Posterior cingulate gyrus (tissue), 11 donors: Measurements from ENCODE around the gene AP4M1.

Source experiments
- DNase-seq, 10 donors: peaks; one replicate each; pipeline versions ENCODE4 v3.0.0 to v3.0.0-alpha.2; 2020 to 2021; ENCODE audit warnings: mixed read lengths in 3 of 10
- intact Hi-C: fragments of 100-400 bp; cut with DNase I; formaldehyde crosslinking; loops from one replicate; pipeline ENCODE4 v1.15.1; 2023

Gene AP4M1

DNA sequence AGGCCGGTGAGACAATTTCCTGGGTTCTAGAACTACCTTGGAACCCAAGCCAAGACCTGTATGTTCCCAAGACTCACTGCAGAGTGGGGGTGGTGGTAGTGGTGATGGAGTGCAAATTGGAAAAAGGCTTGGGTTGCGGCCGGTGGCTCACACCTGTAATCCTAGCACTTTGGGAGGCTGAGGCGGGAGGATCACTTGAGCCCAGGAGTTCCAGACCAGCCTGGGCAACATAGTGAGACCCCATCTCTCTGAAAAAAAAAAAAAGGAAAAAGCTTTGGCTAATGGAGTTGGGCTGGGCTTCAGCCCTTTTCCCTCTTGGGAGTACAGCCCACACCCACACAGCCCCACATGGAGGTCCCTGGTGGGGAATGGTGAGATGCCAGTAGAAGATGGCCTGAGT, 4.1 kb downstream of the AP4M1 start:
- DNase-seq = peak in 2 of 10 donors; percentile 25 to 29
- intact Hi-C loops = no loop called here

DNA sequence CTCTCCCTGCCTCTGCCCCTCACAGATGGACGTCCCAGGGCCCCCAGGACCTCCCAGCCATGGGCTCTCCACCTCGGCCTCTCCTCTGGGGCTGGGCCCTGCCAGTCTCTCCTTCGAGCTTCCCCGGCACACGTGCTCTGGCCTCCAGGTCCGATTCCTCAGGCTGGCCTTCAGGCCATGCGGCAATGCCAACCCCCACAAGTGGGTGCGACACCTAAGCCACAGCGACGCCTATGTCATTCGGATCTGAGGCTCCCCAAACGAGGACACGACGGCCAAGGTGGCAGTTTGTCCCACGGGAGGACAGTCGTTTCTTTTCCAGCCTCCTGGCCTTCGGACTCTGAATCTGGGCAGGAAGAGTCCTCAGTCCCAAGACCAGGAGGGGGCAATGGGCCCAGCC, 5.2 kb downstream of the AP4M1 start:
- intact Hi-C loops = no loop called here
- DNase-seq = peak in 2 of 10 donors; percentile 44 to 58

DNA sequence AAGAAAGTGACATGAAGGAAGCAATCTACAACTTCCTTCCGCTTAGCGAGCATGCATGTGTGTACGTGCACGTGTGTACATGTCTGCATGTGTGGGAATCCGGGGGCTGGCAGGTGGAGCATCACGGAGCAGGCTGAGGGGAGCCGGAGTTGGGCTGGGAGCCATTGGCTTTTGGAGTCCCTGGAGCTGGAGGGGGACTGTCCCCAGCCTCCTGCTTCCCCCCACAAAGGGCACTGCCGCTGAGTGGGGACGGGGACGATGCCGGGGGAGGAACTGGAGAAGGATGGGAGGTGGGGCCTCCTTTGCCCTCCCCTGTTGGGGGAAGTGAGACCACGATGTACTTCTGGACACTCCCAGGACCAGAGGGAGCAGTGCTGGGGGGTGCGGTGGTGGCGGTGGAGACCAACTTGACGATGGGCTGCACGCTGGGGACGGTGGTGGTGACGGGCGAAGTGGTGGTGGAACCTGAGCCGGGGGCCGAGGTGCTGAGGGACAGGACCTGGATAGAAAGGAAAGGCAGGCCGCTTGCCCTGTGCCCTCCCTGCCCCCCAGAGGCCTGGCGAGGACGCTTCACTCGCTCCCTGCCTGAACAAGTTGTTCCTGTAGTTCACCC, 5.8 kb downstream of the AP4M1 start:
- intact Hi-C loops = no loop called here
- peak in 1 of 10 donors; percentile 62 for DNase-seq

DNA sequence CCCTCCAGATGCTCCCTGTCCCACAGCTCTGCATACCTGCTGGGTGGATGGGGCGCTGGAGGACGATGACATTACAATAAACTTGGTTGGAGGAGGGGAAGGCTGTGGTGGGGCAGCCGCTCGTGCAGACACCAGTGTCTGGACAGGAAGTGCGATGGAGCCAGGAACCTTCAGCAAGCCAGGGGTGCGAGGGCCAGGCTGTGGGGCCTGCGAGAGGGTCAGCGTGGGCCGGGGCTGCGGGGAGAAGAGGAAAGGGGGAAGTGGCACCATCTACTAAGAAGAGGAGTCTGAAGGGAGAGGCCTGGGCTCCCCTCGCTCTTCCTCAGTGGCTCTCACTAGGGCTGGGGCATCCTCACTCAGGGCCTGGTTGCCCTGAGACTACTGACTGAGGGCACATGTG, 6.4 kb downstream of the AP4M1 start:
- DNase-seq = peak in 1 of 10 donors; percentile 37
- intact Hi-C loops = no loop called here

DNA sequence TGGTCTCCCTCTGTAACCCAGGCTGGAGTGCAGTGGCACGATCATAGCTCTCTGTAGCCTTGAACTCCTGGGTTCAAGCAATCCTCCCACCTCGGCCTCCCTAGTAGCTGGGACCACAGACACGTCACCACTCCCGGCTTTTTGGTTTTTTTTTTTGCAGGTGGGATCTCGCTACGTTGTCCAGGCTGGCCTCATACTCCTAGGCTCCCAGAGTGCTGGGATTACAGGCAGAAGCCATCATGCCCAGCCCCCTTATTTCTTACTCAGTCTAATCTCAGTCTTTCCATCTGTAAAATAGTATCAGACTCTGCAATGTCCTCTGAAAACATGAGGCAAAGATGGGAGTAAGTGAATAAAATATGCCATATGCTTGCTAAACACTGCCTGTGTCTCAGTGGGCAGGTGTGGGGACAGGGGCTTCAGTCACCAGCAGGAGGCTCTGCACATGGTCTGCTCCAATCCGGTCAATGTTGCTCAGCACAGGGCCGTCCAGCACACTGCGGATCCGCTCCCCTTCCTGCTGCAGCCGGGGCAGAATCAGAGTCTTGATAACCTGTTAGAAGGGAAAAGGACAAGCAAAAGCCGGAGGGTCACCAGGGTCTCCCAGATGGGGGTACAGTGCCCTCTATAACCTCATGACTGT, 8.2 kb downstream of the AP4M1 start:
- DNase-seq = peak in 2 of 10 donors; percentile 35 to 54
- intact Hi-C loops = no loop called here

DNA sequence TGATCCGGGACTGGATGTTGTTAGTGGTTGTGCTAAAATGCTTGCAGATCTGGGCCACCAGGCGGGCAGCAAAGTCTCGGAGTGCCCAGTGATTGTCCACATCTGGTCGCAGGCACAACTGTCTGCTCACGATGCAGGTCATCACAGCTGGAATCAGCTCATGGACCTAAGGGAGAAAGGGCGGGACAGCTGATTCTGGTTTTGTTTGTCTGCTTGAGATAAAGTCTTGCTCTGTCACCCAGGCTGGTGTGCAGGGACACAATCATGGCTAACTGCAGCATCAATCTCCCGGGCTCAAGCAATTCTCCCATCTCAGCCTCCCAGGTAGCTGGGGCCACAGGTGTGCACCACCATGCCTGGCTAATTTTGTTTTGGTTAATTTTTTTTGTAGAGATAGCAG, 9.7 kb downstream of the AP4M1 start:
- intact Hi-C loops = no loop called here
- peak in 1 of 10 donors; percentile 63 for DNase-seq

DNA sequence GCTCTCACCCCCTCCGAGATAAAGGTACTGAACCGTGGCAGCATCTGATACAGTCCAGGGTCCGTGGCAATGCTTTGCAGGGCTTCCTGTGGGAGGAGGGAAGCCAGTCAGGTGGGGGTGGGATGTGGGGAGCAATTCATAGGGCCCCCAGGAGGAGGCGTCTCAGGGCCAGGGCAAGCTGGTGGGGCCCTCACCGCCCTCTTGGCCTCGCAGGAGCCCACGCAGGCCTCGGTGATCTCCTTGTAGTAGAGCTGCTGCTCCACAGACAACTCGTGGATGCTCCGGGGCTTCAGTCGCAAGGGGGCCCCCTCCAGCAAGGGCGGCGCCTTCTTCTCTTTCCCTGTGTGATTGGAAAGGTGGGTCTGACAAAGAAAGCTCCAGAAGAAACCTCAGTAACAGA, 10.5 kb downstream of the AP4M1 start:
- intact Hi-C loops = no loop called here
- peak in 1 of 10 donors; percentile 33 for DNase-seq

DNA sequence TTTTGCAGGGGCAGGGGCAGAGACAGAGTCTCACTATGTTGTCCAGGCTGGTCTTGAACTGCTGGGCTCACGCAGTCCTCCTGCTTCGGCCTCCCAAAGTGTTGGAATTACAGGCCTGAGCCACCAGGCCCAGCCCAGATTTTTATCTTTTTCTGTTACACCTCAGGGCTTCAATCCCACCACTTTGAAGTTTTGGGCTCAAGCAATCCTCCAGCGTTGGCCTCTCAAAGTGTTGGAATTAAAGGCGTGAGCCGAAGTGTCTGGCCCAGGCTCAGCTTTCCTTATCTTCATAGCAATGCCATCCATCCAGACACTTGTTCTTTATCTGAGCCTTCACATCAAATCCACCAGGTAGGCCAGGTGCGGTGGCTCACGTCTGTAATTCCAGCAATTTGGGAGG, 13.6 kb downstream of the AP4M1 start:
- no peak for DNase-seq
- intact Hi-C loops = no loop called here

DNA sequence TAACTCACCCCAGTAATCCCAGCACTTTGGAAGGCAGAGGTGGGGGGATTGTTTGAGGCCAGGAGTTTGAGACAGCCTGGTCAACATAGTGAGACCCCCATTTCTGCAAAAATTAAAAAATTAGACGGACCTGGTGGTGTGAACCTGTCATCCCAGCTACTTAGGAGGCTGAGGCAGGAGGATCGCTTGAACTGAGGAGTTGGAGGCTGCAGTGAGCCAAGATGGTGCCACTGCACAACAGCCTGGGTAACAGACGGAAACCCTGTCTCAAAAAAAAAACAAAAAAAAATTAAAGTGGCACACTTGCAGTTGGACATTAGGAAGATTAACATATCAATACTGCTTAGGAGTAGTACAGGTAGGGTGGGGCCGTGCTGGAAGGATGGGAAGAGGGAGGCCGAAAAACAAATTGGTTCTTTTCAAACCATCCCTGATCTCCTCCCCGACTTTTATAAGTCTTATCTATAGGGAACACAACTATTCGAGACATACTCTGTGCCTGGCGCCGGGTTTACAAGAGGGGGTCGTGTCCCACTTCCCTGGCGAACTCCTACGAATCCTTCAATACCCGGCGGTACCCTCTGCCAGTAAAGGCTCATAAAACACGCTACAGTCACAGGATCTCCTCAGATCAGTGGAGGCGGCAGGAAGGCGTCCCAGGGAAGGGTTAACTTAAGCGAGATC, 17.1 kb downstream of the AP4M1 start:
- peak in 1 of 10 donors; percentile 19 for DNase-seq
- intact Hi-C loops = loop anchor here (1.0 kb wide), 1 partner anchor 17 kb away; the partner anchor contains the start of genes AP4M1 and MCM7

DNA sequence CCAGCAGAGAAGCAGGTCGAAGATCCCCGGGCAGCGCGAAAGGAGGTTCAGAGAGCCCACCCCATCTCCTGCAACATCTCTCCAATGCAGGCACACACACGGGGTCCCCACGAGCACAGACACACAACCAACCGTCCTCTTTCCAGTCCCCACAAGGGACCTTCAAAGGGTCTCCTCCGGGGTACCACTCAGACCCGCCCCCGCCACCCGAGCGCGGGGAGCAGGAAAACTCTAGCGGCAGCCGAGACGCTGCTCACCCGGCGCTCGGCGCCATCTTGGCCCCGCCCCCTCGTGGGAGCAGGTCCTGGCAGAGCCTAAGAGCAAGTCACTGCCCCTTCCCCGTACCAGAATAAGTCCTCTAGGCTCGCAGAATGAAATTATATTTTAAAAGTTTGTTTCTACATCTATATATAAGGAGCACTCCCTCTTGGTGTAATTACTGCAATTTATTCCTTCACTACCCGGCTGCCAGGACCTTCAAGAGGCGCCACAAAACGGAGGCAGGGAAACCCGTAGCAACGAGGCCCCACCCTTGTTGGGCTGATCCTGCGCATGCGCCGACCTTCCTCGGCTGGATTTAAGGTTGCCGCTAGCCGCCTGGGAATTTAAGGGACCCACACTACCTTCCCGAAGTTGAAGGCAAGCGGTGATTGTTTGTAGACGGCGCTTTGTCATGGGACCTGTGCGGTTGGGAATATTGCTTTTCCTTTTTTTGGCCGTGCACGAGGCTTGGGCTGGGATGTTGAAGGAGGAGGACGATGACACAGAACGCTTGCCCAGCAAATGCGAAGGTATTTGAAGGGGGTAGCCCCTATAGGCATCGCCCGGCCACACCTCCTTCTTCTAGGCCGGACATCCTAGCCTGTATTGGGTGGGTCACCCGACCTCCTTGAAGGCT, 17.9 kb downstream of the AP4M1 start, which contains the start of the genes CNPY4 and TAF6:
TSS of gene CNPY4 (plus strand) at position 563 of the 898 bp plus-strand sequence. CDS start at position 674, 111 bp downstream.
TSS of gene TAF6 (minus strand) at position 287 of the 898 bp plus-strand sequence. CDS start 5,149 bp downstream, outside the sequence.
- intact Hi-C loops = loop anchor here (1.0 kb wide), 1 partner anchor 18 kb away; the partner anchor contains the start of genes AP4M1 and MCM7
- peak; percentile 94 to 99 (median 96) for DNase-seq

DNA sequence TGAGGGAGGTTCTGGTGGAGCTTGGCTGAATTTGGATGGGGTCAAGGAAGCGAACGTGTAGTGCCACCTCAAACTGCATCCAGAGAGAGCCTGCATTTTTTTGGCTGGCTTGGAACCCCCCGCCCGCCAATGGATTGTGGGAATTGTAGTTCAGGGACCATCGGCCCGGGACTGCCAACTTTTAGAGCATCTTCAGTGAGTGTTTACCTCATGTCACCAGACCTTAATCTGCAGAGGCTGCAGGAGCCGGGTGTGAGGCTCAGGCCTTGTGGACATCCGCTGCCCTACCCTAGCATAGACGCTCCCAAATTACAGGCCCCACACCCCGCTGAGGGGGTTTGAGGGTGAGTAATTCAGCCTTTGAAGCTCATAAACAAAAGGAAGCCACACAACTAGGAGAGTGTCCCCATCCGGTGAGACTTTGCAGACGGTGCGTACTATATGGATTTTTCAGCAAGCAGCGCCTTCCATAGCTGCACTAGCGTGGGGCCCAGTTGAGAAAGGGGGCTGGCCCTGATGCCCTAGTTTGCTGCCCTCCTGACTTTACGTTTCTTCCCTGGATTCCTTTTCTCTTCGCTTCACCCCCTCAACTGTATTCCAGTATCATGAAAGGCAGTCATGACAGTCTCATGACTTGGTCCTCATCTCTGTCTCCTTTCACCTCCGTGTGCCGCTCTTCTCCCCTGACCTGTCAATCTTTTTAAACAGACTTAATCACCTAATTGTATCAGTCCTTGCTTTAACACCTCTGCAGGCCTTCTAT, 18.7 kb downstream of the AP4M1 start:
- intact Hi-C loops = loop anchor here (1.0 kb wide), 1 partner anchor 19 kb away; the partner anchor contains the start of genes AP4M1 and MCM7
- DNase-seq = peak; percentile 64 to 96 (median 77)

DNA sequence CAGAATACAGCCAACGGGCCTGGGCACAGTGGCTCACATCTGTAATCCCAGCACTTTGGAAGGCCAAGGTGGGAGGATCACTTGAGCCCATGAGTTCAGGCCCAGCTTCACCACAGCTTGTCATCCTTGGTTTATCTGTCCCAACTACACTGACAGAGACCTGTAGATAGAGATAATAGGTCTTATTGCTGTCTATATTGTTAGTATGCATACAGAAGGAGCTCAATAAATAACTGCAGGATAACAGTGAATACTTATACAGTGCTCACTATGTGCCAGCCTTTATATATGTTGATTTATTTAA, 19.2 kb downstream of the AP4M1 start:
- intact Hi-C loops = no loop called here
- DNase-seq = peak in 1 of 10 donors; percentile 30

DNA sequence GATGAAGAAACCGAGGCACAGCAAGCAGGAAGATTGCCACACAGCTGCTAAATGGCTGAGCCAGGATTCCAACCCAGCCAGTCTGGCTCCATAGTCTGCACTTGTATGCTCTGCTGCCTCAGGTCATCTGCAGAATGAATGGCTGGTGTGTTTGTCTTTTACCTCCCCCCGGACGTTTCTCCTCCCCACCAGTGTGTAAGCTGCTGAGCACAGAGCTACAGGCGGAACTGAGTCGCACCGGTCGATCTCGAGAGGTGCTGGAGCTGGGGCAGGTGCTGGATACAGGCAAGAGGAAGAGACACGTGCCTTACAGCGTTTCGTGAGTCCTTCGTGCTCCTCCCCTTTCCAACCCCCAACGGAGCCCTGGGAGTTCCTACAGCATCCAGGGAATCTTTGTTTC, 20.6 kb downstream of the AP4M1 start:
- intact Hi-C loops = no loop called here
- peak in 3 of 10 donors; percentile 14 to 35 (median 32) for DNase-seq

DNA sequence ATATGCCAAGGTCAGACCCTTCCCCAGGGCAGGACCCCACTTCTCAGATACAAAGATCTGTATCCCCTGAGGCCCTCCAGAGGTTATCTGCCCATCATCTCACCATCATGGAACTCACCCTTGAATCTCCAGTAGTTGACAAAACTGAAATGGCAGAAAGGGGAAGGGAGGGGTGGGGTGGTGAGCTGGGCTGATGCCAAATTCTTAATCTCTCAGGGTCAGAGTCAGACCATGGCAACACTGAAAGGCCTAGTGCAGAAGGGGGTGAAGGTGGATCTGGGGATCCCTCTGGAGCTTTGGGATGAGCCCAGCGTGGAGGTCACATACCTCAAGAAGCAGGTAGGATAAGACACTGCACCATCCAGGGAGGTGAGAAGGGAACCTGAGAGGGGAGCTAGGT, 21.1 kb downstream of the AP4M1 start:
- intact Hi-C loops = no loop called here
- peak in 2 of 10 donors; percentile 9 to 13 for DNase-seq

DNA sequence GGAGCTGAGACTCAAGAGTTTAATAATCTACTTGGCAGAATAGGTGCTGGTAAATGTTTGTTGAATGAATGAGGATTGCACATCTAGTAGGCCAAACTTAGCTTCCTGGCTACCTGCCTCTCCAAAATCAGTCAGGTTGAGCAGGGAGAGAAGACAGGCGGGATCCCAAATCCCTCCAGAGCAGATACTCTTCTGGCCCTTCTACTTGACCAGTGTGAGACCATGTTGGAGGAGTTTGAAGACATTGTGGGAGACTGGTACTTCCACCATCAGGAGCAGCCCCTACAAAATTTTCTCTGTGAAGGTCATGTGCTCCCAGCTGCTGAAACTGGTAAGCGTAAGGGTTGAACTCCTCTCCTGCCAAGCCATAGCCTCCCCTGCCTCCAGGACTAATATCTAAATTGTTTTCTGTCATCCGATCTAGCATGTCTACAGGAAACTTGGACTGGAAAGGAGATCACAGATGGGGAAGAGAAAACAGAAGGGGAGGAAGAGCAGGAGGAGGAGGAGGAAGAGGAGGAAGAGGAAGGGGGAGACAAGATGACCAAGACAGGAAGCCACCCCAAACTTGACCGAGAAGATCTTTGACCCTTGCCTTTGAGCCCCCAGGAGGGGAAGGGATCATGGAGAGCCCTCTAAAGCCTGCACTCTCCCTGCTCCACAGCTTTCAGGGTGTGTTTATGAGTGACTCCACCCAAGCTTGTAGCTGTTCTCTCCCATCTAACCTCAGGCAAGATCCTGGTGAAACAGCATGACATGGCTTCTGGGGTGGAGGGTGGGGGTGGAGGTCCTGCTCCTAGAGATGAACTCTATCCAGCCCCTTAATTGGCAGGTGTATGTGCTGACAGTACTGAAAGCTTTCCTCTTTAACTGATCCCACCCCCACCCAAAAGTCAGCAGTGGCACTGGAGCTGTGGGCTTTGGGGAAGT, 23.1 kb downstream of the AP4M1 start:
- intact Hi-C loops = no loop called here
- DNase-seq = peak in 2 of 10 donors; percentile 3 to 16

DNA sequence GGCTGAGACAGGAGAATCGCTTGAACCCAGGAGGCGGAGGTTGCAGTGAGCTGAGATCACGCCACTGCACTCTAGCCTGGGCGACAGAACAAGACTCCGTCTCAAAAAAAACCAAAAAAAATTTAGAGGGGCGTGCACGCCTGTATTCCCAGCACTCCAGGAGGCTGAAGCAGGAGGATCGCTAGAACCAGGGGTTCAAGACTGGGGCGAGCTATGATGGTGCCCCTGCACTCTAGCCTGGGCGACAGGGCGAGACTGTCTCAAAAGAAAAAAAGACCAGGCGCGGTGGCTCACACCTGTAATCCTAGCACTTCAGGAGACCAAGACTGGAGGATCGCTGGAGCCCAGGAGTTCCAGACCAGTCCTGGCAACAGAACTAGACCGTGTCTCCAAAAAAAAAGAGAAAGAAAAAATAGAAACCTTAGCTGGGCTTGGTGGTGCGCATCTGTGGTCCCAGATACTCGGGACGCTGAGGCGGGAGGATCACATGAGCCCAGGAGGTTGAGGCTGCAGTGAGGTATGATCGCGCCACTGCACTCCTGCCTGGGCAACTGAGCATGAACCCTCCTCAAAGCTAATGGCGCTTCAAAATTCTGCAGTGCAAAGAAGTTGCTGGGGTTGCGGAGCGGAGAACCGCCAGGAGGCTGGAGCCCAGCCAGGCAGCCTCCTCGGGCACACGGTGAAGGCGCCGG, 24.9 kb downstream of the AP4M1 start:
- intact Hi-C loops = loop anchor here (2.0 kb wide), 1 partner anchor 26 kb away; the partner anchor contains the start of genes AP4M1 and MCM7
- peak in 1 of 10 donors; percentile 85 for DNase-seq
